NCI-H345 (cell line): Measurements from ENCODE around the gene SPCS2.
"Not testable (repeated sequence)": the region's sequence is repeated elsewhere in the genome, so short reads cannot be mapped to it uniquely, and the experiment has no call there.

Experiments
- DNase-seq: peaks from one replicate; lab custom pipeline; 2025; lab: John Stamatoyannopoulos, UW

SPCS2 gene

GRCh38 chr11:74950374-74950969 lies 1.4 kb downstream of the SPCS2 start:
- no peak for DNase-seq

GRCh38 chr11:74951226-74951625 lies 2.2 kb downstream of the SPCS2 start:
- DNase-seq, result no peak

- no peak for DNase-seq
Measured at GRCh38 chr11:74952752-74953151, 3.7 kb downstream of the SPCS2 start.

GRCh38 chr11:74953451-74953850 lies 4.4 kb downstream of the SPCS2 start:
- no peak for DNase-seq

GRCh38 chr11:74954199-74954598 lies 5.1 kb downstream of the SPCS2 start:
- no peak for DNase-seq

- no peak for DNase-seq
Measured at GRCh38 chr11:74956397-74957015, 7.4 kb downstream of the SPCS2 start.

- DNase-seq, result no peak
Measured at GRCh38 chr11:74957937-74958629, 9.0 kb downstream of the SPCS2 start.

GRCh38 chr11:74960128-74960527 lies 11.1 kb downstream of the SPCS2 start:
- not testable (repeated sequence) for DNase-seq

- no peak for DNase-seq
Measured at GRCh38 chr11:74966651-74967050, 17.6 kb downstream of the SPCS2 start.

GRCh38 chr11:74970852-74971395 lies 21.9 kb downstream of the SPCS2 start:
- DNase-seq, result no peak

- no peak for DNase-seq
Measured at GRCh38 chr11:74971424-74971823, 22.4 kb downstream of the SPCS2 start.

GRCh38 chr11:74978041-74978440 lies 29.0 kb downstream of the SPCS2 start:
- DNase-seq, result no peak

- DNase-seq, result no peak
Measured at GRCh38 chr11:74980634-74981033, 31.6 kb downstream of the SPCS2 start.

GRCh38 chr11:74981888-74982287 lies 32.8 kb downstream of the SPCS2 start:
- no peak for DNase-seq

- no peak for DNase-seq
Measured at GRCh38 chr11:74984070-74984469, 35.0 kb downstream of the SPCS2 start.

GRCh38 chr11:74984730-74985129 lies 35.7 kb downstream of the SPCS2 start:
- DNase-seq, result no peak

GRCh38 chr11:74988541-74989259 lies 39.6 kb downstream of the SPCS2 start, which contains the start of gene NEU3:
Gene NEU3 (plus strand): TSS chr11:74988933. CDS start chr11:74989061, 128 bp downstream.
- peak; percentile 83 for DNase-seq

GRCh38 chr11:74989260-74989638 lies 40.2 kb downstream of the SPCS2 start:
- DNase-seq, result peak; percentile 20

GRCh38 chr11:74990150-74990549 lies 41.1 kb downstream of the SPCS2 start:
- DNase-seq, result not testable (repeated sequence)

GRCh38 chr11:74990941-74991340 lies 41.9 kb downstream of the SPCS2 start:
- DNase-seq, result no peak

GRCh38 chr11:74992852-74993251 lies 43.8 kb downstream of the SPCS2 start:
- no peak for DNase-seq

GRCh38 chr11:75000975-75001354 lies 51.9 kb downstream of the SPCS2 start:
- no peak for DNase-seq
